ENCODE data around the gene CACNA2D3. TPM values are rescaled to one million over a fixed set of nuclear protein-coding genes. Genes with fewer than 3 reads are reported as not detected.
"Not testable (repeated sequence)": the region's sequence is repeated elsewhere in the genome, so short reads cannot be mapped to it uniquely, and the experiment has no call there.

The CACNA2D3 gene
- polyA plus RNA-seq, 5 donors, result 1.1 to 2.2 (median 1.6) TPM

DNA sequence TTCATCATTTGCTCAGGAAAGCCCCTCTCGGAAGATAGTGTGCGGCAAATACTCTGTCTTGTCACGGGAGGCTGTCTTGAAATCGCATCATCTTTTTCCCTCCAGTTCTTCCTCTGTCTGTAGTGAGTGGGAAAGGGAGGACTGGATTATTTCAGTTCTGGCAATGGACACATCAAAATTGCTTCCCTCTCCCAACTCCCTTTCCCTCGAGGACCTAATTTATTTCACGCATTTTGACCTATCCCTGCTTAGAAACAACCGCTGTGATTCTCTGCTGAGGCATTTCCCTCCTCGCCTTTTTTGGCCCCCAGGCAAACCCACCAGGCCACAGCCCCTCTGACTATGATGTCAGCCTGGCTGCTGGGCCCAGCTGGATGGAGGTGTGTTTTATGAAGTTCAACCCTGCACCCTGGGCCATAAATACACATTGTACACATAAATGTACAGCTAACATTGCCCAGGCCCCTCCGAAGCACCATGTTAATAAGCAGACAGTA is 944.2 kb downstream of the CACNA2D3 start:
- no peak for DNase-seq

GRCh38 chr3:55069950-55070349 is 947.6 kb downstream of the CACNA2D3 start:
- no peak for DNase-seq

GRCh38 chr3:55074796-55075195 is 952.4 kb downstream of the CACNA2D3 start:
- peak in 1 of 2 donors; percentile 32 for DNase-seq

DNA sequence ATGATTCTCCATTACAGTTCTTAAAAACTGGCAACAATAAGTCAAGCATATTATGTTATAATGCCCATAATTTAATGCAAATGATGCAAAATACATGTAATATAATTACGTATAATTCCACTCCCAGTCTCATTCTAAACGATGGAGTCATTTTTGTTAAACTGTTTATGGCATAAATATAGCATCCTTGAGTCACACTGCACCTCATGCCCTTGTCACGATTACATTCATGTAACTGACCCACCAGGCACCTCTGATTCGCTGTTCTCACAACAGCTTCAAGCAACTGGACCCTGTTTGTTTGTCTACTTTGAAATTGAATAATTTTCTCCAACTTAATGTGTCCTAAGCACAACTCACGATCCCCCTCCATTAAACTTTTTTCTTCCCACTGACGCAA is 953.5 kb downstream of the CACNA2D3 start:
- DNase-seq, result no peak

- no peak for DNase-seq
Measured at GRCh38 chr3:55077726-55078125, 955.4 kb downstream of the CACNA2D3 start.

DNA sequence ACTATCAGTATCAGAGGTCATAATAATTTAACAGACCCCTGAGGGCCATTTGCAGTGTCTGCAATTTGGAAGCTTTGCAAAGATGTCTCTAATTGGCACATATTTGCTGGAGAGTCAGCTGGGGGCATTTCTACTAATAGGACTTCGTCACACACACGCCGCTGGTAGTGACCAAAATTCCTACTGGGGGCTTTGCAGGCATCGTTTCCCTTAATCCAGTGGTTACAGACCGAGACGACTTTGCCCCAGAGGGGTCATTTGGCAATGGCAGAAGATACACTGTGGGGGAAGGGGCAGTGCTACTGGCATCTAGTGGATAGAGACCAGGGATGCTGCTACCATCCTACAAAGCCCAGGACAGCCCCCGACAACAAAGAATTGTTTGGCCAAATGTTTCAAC is 956.5 kb downstream of the CACNA2D3 start:
- no peak for DNase-seq

DNA sequence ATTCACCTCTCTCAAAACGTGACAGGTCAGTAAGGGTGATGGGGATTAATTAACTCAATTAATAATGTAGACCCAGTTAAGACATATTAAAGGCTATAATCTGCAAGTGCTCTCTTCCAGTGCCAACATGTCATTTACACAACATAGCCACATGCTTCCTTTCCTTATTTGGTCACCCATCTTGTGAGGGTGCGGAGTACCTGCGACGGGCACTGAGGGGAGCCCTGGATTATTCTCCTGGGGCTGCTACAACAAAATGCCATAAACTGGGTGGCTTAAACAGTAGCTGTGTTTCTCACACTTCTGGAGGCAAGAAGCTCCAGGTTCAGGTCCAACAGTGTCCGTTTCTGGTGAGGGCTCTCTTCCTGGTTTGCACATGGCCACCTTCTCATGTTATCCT is 962.9 kb downstream of the CACNA2D3 start:
- no peak for DNase-seq

- DNase-seq, result no peak
Measured at GRCh38 chr3:55089211-55089610, 966.9 kb downstream of the CACNA2D3 start.

DNA sequence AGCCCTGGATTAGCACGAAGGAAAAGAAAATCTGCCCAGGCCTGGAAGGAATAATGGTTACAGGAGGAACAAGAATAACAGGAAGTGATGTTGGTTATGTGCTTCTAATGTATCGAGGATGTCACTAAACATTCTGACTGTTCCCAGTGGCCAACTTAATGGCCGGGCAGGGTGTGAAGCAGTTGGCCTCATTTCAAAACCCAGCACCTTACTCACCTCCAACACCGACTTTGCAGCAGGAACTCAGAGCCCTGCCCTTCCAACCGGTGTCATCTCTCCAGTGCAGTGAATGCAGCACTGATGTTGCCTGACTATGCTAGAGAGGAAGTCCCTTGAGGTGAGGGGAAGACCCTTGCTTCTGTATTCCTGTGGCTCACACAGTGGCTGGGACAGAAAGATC is 967.9 kb downstream of the CACNA2D3 start:
- DNase-seq, result no peak

GRCh38 chr3:55090746-55091145 is 968.4 kb downstream of the CACNA2D3 start:
- no peak for DNase-seq

- DNase-seq, result no peak
Measured at GRCh38 chr3:55091381-55092225, 969.3 kb downstream of the CACNA2D3 start.

DNA sequence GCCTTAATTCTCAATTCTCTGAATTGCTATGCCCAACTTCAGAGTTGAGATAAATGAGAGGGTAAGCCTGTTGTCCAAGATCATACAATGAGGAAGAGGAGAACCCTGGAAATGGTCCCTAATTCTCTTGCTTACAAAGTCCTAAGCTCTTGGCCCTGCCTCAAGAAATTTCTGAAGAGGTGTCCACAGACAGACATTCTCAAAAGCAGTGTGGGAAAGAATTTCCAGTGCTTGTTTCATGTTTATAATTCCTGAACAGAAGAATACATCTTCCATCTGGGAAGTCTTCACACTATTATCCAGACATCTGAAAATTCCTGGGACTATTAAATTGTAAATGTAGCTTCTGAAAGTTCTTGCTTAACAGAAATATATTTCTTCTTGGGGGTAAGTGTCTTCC is 972.3 kb downstream of the CACNA2D3 start:
- no peak for DNase-seq

GRCh38 chr3:55097441-55097840 is 975.1 kb downstream of the CACNA2D3 start:
- no peak for DNase-seq

- DNase-seq, result no peak
Measured at GRCh38 chr3:55105647-55106046, 983.3 kb downstream of the CACNA2D3 start.

DNA sequence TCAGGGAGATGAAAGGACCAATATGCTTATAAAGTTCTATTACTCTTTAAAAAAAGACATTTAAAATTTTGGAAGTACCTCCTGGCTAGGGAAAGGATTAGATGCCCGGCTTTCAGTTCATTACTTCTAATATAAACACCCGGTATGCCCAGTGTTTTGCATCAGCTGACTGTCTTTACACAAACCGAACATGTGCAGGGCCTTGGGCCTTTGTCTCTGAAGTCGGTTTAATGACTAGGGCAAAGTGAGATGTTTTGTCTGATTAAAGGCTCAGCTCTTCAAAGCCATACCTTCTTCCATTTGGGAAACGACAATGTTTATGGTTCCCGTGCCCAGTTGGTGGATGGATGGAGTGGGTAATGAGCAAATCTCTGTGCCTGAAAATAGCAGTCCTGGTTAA is 984.8 kb downstream of the CACNA2D3 start:
- DNase-seq, result no peak

DNA sequence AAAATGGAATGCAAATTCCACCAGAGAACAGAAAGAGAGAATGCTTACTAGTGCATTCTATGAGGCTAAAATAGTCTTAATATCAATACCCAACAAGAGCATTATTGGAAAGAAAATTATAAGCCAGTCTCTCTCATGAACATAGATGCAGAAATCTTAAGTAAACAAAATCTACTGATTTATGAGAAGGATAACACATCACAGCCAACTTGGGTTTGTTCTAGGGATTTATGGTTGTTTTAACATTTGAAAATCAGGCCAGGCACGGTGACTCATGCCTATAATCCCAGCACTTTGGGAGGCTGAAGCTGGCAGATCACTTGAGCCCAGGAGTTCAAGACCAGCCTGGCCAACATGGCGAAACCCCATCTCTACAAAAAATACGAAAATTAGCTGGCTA is 989.6 kb downstream of the CACNA2D3 start:
- DNase-seq, result not testable (repeated sequence)

GRCh38 chr3:55118451-55118850 is 996.1 kb downstream of the CACNA2D3 start:
- no peak for DNase-seq

GRCh38 chr3:55119268-55119667 is 996.9 kb downstream of the CACNA2D3 start:
- no peak for DNase-seq

DNA sequence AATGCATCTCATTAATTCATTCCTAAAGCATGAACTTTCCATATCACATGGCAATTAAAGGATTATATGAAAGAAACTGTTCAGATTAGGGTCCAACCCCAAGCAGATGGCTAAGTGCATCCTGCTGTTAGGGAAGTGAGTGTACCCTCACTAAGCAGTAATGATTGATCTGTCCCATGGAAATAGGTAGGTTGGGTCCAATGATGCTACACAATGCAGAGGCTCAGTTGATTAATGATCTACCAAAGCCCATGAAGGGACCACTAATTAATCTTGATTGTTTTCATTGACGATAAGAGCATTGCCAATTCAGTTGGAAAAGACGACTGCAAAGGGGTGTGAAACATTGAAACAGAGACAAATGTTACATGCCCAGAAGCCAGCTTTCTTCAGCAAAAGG is 1000.0 kb downstream of the CACNA2D3 start:
- DNase-seq, result no peak

All from right lung (tissue), 5 donors.